NB4 (cell line): ENCODE data around the gene PTCH1.

ENCODE experiments used
- CTCF ChIP-seq: IDR thresholded peaks from one replicate; pipeline ENCODE4 v1.5.1; 2012; ENCODE audit warnings: low read depth, low read length
- POLR2A ChIP-seq: IDR thresholded peaks from 2 replicates; pipeline ENCODE4 v1.6.1; 2011; ENCODE audit warnings: mild to moderate bottlenecking; ENCODE audit not compliant: insufficient read length; ENCODE audit errors: extremely low read depth

GRCh38 chr9:95455714-95456113 lies 61.1 kb downstream of the PTCH1 start:
- TF ChIP-seq CTCF (no peak), POLR2A (no peak)
